GM21360 (cell line): ENCODE data around the gene PLBD2.

Experiments used
- ATAC-seq: cut with Tn5 transposase; IDR thresholded peaks from one replicate; pipeline ENCODE4 v1.9.1; 2021; ENCODE audit warnings: mild to moderate bottlenecking, moderate library complexity; ENCODE audit not compliant: unreplicated experiment

Gene PLBD2

DNA sequence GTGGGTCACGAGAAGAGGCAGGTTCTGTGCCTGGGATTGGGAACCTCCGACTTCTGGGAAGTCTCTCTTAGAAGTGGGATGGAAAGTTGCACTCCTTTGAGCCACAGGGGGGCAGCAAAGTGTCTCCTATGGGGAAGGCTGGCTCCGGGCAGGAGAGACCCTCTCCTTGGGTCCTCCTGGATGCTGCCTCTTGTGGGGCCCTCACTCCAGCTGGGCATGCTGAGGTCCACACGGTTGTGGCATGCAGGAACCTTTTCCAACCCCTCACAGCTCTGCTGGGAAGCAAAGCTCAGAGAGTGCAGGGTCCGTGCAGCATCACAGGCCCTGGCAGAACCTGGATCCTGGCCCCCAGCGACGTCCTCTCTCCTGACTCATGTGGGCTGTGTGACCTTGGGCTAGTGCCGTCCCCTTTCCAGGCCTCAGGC, 81.2 kb downstream of the PLBD2 start:
- ATAC-seq, result no peak

DNA sequence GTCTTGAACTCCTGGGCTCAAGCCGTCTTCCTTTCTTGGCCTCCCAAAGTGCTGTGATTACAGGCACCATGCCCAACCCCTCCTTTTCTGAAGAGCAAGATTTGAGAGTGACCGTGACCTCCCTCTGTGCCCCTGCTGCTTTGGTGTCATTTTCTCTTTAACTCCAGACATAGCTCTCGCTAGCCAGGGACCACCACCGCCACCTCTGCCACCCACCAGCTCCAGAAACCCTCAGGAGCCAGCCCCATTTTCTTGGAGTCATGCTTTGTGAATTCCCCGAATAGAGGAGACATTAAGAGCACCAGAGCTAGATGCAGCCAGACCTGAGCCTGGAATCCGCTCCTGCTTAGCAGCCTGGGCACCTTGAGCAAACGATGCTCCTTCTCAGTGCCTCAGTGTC, 81.9 kb downstream of the PLBD2 start:
- ATAC-seq, result no peak
